GM21737 (cell line): ENCODE results near the gene AKR1C1.
"Not testable (repeated sequence)": the region's sequence is repeated elsewhere in the genome, so short reads cannot be mapped to it uniquely, and the experiment has no call there.

ENCODE experiments used
- ATAC-seq: cut with Tn5 transposase; IDR thresholded peaks from one replicate; pipeline ENCODE4 v1.9.1; 2021; ENCODE audit warnings: mild to moderate bottlenecking, moderate library complexity; ENCODE audit not compliant: unreplicated experiment

Gene AKR1C1

DNA sequence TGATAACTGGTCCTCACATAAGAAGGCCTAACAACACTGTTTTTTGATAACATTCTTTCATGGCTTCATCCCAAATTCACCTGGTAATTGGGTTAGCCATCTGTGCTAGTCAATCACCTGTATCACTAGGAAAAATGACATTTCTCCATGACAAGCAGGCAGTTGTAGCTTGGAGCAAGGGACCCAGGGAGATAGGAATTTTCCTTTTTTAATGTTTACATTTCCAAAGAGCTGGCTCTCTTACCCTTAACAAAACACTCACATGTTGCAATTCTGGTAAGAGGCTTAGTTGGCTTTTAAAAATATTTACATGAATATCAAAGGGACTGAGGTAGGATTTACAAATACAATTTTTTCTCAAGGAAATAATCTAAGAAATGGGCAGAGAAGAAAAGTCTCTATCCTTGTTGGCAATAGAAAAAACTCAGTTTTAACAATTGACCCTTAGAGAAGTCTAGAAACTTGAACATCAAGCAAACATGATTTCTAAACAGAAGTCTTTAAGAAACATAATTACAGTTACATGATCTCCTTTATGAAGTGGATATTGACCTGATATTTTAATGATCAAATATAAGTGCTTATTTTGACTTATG is 16.1 kb upstream of the AKR1C1 start:
- no peak for ATAC-seq

DNA sequence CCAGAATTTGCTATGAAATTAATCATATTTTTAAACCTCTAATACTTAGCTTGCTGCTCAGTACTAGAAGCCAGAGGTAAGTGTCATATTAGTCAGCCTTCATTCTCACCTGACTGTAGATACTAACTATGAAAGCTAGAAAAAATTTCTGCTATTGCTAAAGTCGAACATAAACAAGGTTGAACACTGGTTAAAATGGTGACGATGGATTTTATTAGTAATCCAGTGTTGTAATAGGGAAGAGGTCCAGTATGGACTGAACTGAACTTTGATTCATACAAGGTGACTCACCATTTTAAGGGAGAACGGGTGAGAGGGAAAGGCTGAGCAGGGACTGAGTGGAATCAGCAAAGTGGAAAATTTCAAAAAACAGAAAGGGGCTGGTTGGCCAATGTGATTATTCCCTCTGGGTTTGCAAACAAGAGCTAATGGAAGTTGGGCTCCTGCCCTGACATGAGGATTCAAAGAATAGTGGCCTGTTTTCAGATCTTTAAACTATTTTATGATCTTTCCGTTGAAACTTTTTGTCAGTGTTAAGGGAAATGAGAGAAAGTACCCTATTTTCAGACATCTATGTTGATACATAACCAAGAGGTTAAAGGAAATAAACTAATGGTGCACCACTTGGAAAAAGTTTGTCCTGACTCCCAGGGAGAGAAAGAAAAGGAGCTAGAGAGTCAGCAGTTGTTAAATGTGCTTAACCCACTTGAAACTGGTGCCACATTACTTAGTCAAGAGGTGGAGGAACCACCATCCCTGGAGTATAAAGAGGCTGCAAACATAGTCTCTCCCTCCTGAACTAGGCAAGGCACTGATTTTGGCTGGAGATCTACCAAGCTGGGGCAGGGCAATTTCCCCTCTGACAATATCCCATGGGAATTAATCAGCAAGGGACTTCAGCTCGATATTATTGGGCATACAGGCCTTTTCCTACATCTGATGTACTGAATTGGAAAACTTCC is 15.3 kb upstream of the AKR1C1 start:
- no peak for ATAC-seq

GRCh38 chr10:4951512-4952162 is 11.6 kb upstream of the AKR1C1 start:
- not testable (repeated sequence) for ATAC-seq

- no peak for ATAC-seq
Observed at GRCh38 chr10:4953405-4953804, 9.8 kb upstream of the AKR1C1 start.

- not testable (repeated sequence) for ATAC-seq
Observed at GRCh38 chr10:4956088-4956487, 7.1 kb upstream of the AKR1C1 start.

DNA sequence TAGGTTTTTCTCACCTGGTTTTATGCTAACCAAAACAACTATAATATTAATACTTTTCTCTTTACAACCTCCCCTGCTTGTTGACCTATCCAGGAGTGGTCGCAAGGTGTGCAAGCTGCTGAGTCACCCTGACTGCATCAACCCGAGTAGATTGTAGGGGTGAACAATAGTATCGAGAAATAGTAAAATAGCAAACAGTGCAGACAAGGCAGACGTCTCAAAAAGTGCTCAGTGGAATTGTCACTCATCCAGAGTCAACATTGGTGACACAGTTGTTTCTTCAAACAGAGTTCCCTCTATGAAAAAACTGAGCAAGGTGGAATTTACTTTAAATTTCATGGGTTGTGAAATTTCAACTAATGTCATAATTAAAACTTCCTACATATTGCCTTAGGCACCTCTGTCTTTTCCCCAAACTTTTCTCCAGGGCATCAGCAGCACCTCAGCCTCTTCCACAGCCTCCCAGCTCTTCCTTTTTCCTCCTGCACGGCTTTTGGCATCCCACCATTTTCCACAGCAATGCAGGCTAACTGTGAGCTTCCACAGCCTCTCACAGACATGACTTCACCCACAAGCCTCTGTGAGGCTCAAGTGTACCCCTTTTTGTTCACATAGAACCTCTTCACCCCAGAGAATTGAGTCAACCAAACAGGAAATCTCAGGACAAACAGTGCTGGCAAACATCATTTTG is 6.1 kb upstream of the AKR1C1 start:
- ATAC-seq, result not testable (repeated sequence)

DNA sequence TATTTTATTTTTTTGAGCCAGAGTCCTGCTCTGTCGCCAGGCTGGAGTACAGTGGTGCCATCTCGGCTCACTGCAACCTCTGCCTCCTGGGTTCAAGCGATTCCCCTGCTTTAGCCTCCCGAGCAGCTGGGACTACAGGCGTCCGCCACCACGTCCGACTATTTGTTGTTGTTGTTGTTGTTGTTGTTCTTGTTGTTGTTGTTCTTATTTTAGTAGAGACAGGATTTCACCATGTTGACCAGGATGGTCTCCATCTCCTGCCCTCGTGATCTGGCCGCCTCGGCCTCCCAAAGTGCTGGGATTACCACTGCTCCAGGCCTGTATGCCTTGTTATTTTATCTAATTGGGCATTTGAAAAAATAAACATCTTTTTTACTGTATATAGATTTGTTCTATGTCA is 1.7 kb upstream of the AKR1C1 start:
- not testable (repeated sequence) for ATAC-seq

GRCh38 chr10:4962308-4962707 is 907 bp upstream of the AKR1C1 start:
- not testable (repeated sequence) for ATAC-seq

- not testable (repeated sequence) for ATAC-seq
Observed at GRCh38 chr10:4963815-4964154, 570 bp downstream of the AKR1C1 start.

DNA sequence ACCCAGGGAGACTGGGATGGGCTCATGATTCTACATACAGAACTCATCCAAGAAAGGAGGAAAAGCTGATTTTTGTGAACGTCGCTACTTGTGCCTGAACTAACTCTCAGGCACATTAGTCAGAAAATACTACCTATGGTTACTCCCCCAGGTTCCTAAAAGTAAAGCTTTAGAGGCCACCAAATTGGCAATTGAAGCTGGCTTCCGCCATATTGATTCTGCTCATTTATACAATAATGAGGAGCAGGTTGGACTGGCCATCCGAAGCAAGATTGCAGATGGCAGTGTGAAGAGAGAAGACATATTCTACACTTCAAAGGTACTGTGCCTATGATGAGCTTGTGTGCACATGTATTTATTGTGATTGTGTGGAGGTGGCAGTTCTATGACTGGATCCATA is 2.5 kb downstream of the AKR1C1 start:
- not testable (repeated sequence) for ATAC-seq

- not testable (repeated sequence) for ATAC-seq
Observed at GRCh38 chr10:4967189-4967588, 4.0 kb downstream of the AKR1C1 start.

GRCh38 chr10:4969289-4969688 is 6.1 kb downstream of the AKR1C1 start:
- ATAC-seq, result not testable (repeated sequence)

DNA sequence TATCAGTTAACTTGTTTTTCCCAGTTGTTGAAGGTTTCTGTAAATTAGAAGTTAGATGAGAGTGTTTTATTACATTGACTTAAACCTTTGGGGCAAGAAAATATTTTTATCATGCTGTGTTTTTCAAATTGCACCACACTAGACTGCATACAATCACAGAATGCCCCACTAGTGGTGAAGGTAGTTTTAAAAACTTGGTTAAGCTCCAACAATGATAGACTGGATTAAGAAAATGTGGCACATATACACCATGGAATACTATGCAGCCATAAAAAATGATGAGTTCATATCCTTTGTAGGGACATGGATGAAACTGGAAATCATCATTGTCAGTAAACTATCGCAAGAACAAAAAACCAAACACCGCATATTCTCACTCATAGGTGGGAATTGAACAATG is 7.1 kb downstream of the AKR1C1 start:
- ATAC-seq, result not testable (repeated sequence)

- ATAC-seq, result not testable (repeated sequence)
Observed at GRCh38 chr10:4972369-4973142, 9.3 kb downstream of the AKR1C1 start.

GRCh38 chr10:4973294-4973693 is 10.1 kb downstream of the AKR1C1 start:
- ATAC-seq, result not testable (repeated sequence)

- ATAC-seq, result not testable (repeated sequence)
Observed at GRCh38 chr10:4974400-4974799, 11.2 kb downstream of the AKR1C1 start.

GRCh38 chr10:4977025-4977424 is 13.8 kb downstream of the AKR1C1 start:
- ATAC-seq, result no peak

DNA sequence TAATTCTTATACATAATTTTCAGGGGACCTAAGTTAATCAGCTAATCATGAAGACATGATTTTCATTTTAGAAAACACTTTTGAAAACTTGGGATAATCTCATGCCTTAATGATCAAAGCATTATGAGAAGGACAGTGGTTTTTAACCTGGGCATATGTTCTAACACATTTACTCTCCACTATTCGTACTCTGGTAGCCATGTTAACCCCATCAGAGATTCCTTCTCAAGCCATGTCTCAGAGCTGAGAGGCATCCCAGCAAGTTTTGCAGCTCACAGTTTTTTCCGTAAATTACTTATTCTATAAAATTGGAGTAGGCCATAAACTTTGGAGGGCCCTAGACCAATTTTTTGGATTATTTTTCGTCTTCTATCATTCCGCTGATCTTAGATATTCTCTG is 15.7 kb downstream of the AKR1C1 start:
- ATAC-seq, result no peak

GRCh38 chr10:4980793-4981192 is 17.6 kb downstream of the AKR1C1 start:
- ATAC-seq, result no peak

DNA sequence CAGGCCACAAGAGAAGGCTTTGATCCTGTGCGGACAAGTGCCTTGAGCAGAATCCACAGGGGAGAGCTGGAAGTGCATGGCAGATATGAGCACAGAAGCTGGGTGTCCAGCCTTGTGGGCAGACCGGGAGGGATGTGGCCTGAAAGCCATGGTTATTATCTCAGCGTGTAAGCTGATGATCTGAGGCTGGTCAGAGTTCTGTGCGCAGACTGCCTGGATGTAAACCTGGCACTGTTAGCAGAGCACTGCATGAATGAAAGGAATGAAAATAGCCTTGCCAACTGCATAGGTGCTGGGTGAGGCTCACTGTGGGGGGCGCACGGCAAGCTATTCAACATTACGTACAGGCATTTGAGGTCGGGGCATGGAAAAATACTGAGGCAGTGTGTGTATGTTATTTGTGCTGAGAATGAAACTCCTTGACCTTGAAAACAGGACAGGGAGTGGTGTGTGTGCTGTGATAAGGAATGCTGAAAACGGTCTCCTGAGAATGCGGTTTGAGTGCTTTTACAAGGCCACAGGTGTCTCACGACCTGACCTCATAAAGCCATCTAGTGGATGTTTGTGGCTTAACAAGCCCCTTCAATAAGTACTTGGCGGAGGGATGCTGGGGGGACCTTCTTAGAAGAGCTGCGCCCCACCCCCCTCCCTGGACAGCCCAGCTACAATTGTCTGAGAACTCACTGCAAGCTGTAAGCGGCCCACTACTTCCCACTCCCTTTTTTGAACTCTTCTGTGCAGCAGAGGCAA is 18.7 kb downstream of the AKR1C1 start:
- ATAC-seq, result no peak
